GM18507 (cell line): ENCODE results near the gene GOLGA2.

Experiments used
- DNase-seq: peaks from one replicate; pipeline ENCODE4 v3.0.0; 2011; ENCODE audit warnings: low read depth; ENCODE audit not compliant: insufficient read length; ENCODE audit errors: extremely low spot score
- FAIRE-seq: peaks from 2 replicates; lab custom pipeline; 2011; peaks lifted over from hg19 to GRCh38; lab: Jason Lieb, UNC

GOLGA2 gene

GRCh38 chr9:128216781-128217553, 58.8 kb downstream of the GOLGA2 start:
- FAIRE-seq: no peak
- no peak for DNase-seq

DNA sequence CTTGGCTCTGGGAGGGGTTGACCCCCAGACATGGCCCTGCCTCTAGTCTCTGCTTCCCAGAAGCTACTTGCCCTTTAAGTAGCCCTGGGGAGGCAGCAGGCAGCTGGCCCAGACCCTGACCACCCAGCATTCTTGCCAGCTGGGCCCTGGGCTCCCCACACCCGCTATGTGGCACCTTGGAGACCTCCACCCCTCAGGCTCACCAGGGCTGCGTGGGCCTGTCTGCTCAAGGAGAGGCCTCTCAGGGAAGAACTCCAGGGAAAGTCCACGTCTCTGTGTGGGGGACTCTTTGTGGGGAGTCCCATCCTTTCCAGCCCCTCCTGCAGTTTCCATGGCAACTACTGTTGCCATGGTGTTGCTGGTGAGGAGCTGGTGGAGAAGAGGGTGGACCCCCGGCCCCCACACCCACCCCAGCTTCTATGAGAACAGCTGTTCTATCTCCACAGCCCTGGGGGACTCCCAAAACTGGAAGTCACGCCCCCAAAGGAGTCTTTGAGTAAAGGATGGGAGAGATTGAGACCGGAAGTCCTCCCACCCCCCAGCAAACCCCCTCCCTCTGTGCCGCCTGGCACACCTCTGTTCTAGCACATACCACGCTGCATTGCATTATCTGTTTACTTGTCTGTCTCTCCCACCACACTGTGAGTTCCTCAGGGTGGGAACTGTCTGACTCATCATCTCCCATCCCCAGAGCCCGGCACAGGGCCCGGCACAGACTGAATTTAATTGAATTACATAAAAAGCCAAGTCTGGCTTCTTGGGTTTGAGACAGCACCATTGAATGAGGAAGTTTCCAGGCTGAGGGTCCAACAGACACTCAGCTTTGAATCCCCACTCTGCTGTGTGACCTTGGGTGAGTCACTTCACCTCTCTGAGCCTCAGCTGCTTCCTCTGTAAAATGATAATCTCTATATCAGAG, 60.1 kb downstream of the GOLGA2 start:
- DNase-seq: no peak
- no peak for FAIRE-seq

DNA sequence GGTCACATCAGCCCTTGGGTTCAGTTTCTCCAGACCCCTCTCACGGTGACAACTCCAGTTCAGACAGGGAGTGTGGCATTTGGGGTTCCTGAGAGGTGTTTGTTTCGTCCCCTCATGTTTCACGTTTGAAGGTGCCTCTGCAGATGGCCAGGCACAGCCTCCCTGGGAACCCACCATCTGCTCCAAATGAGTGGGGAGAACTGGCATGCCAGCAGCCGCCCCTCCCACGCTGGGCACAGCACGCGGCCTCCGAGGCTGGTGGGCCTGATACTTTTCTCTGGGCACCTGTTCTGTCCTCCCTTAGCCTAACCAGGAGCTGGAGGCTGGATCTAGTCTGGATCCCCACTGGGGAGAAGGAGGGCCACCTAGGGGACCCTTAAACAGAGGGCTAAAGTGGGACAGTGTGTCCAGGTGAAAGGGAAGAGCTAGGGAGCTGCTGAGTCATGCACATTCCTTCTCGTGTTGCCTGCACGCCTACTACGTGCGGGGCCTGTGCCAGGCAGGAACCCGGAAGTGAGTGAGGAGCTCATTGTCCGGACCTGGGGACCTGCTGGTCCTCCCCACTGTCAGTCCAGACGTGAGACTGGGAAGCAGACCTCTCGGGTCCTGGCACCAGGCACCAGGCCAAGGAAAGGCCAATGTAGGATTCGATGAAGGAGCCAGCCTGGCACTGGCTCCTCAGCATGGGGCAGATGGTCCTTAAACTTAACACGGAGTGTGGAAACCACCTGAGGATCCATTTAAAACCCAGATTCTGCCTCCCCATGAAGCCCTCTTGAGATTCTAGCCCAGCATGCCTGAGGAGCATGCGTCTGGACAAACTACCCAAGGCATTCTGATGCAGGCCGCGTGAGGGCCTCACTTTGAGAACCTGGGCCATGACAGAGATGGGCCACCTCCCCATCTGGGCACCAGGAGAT, 61.0 kb downstream of the GOLGA2 start:
- FAIRE-seq (no peak), DNase-seq (no peak)

- DNase-seq (no peak), FAIRE-seq (no peak)
These were observed 61.9 kb downstream of the GOLGA2 start for GRCh38 chr9:128213746-128214497.

DNA sequence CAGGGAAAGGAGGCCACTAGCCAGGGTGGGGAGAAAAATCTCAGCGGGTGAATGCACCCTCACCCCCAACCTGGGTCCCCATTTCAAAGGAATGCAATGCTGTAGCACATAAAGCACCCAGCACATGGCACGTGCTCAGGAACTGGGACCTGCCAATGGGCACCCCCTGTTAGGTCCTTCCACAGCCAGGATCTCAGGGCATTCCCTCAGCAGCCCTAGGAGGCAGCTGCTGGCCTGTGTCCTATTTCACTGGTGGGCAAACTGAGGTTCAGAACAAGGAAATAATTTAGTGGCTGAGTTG, 63.9 kb downstream of the GOLGA2 start:
- DNase-seq (no peak), FAIRE-seq (no peak)

GRCh38 chr9:128211186-128211980, 64.4 kb downstream of the GOLGA2 start:
- DNase-seq (no peak), FAIRE-seq (no peak)

GRCh38 chr9:128208946-128209669, 66.7 kb downstream of the GOLGA2 start:
- FAIRE-seq (no peak), DNase-seq (no peak)

DNA sequence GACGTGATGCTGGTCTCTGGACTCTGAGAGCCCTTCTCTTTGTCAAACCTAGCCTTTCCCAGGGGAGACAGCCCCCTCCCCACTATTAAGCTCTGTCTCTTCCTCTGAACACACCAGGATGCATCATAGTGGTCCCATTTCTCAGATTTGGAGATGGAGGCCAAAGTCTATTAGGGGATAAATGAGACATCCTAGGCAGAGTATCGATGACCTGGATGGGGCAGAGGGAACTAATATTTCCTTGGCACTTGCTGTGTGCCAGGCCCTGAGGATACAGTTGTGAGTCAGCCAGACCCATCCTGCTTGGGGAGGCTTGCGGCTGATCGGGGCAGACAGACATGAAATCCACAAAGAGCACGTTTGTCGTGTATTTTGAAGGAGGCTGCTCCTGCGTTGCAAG, 67.4 kb downstream of the GOLGA2 start:
- FAIRE-seq (no peak), DNase-seq (no peak)

GRCh38 chr9:128206916-128207910, 68.6 kb downstream of the GOLGA2 start:
- DNase-seq: no peak
- no peak for FAIRE-seq

GRCh38 chr9:128206484-128206883, 69.3 kb downstream of the GOLGA2 start:
- no peak for DNase-seq
- FAIRE-seq: no peak
